HG02588 (cell line): ENCODE measurements around the gene IL25.
"Not testable (repeated sequence)": the region's sequence is repeated elsewhere in the genome, so short reads cannot be mapped to it uniquely, and the experiment has no call there.

Experiments used
- ATAC-seq: cut with Tn5 transposase; IDR thresholded peaks from one replicate; pipeline ENCODE4 v1.9.1; 2021; ENCODE audit warnings: mild to moderate bottlenecking, moderate library complexity; ENCODE audit not compliant: unreplicated experiment

The IL25 gene

DNA sequence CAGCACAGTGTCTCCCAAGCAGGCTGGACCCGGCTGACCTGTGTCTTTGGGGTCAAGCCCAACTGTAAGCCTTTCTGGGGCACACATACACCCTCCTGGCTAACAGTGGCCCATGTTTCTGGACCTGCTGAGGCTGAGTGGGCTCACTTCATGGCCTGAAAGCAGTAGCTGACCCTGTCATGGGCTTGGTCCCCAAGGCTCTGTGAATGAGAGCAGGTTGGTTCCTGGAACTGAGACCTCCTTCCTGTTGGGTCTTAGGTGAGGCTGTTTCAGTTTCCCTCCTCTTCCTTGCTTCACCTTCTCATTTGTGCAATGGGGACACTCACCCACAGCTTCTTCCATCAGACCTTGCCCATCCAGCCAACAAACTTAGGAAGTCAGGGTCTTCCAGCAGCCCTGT lies 744 bp upstream of the IL25 start:
- ATAC-seq = no peak

DNA sequence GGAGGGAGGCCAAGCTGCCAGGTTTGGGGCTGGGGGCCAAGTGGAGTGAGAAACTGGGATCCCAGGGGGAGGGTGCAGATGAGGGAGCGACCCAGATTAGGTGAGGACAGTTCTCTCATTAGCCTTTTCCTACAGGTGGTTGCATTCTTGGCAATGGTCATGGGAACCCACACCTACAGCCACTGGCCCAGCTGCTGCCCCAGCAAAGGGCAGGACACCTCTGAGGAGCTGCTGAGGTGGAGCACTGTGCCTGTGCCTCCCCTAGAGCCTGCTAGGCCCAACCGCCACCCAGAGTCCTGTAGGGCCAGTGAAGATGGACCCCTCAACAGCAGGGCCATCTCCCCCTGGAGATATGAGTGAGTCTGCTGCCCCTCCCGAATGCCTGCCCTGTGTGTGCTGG lies 432 bp downstream of the IL25 start:
- ATAC-seq = no peak

DNA sequence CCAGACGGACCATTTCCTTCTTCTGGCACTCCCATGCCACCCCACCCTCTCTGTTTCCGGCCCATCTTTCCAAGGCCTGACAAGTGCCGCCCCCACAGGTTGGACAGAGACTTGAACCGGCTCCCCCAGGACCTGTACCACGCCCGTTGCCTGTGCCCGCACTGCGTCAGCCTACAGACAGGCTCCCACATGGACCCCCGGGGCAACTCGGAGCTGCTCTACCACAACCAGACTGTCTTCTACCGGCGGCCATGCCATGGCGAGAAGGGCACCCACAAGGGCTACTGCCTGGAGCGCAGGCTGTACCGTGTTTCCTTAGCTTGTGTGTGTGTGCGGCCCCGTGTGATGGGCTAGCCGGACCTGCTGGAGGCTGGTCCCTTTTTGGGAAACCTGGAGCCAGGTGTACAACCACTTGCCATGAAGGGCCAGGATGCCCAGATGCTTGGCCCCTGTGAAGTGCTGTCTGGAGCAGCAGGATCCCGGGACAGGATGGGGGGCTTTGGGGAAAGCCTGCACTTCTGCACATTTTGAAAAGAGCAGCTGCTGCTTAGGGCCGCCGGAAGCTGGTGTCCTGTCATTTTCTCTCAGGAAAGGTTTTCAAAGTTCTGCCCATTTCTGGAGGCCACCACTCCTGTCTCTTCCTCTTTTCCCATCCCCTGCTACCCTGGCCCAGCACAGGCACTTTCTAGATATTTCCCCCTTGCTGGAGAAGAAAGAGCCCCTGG lies 3.1 kb downstream of the IL25 start:
- ATAC-seq = no peak

DNA sequence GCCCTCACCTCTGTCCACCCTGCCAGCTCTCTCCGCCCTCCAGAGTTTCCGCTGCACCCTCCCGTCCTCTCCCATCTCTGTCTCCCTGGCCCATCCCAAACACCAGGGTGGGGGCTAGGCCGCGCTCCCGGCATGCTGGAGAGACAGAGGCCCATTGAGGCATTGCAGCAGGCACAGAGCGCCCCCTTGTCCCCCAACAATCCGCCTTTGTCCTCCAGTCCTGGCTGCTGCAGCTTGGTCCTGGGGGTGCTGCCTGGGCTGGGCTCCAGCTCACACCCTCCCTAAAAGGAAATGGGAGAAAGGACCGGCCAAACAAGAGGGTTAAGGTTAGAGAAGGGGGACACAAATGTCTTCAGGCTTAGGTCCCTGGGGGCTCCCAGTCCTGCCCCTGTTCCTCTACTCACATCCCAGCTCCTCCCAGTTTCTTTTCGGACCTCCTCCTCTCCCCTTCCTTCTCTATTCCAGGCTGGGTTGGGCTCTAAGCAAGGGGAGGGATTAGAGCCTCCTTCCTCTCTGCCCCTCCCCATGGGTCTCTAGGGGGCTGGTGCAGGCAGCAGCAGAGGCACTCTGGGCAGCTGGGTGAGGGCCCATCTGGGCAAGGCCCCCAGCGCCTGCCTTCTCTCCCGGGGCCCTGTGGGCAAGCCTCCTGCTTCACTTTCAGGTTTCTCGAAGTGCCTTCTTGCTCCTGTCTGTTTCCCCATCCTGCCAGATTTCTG lies 4.0 kb downstream of the IL25 start, which contains the start of gene CMTM5:
Gene CMTM5 (plus strand): TSS at position 565 of the 716 bp plus-strand sequence. CDS start 206 bp downstream, outside the sequence.
- no peak for ATAC-seq

DNA sequence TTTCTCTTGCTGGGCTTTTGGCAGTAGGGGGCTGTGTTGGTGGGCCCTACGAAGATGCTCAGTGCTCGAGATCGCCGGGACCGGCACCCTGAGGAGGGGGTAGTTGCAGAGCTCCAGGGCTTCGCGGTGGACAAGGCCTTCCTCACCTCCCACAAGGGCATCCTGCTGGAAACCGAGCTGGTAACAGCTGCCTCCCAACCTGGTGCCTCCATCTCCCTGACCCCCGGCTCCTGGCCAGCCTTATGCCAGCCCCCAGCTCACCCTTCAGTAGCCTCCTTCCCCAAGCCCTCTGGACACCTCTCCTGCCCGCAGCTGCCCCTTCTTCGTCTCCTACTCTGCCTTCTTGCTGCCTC lies 4.6 kb downstream of the IL25 start:
- no peak for ATAC-seq

DNA sequence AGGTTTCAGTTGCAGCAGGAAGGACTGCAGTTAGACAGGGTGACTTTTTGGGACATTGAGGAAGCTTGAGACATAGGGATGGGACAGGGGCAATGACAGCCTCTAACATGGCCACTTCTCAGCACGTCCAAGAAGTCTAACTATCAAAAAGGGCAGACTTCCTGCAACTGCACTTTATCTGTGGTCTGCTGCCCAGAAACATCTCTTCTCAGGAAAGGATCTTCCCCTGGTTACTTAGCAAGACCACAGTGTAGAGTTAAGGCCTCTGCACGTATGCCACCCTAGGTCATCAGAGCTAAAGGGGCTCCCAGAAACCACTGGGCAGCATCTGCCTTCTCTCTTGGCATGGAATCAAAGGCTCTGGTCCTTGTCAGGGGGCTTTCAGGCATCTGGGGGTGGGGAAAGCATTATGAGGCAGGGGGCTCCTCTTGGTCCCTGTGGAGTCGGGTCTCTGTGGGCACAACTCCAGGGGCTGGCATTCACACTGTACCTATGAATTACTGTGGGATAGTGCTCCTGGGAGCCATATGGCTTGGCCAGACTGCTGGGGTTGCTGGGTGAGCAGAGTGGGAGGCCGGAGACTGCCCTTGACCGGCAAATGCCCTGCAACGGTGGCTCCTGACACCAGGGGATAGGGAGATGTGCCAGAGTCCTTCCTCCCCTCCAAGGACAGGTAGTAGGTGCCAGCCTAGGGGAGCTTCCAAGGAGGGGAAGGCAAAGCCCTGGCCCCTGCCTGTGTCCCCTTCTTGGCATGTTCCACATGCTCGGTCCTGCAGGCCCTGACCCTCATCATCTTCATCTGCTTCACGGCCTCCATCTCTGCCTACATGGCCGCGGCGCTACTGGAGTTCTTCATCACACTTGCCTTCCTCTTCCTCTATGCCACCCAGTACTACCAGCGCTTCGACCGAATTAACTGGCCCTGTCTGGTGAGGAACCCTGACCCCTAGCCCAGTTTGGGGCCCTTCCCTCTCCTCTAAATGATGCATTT lies 5.3 kb downstream of the IL25 start:
- no peak for ATAC-seq

DNA sequence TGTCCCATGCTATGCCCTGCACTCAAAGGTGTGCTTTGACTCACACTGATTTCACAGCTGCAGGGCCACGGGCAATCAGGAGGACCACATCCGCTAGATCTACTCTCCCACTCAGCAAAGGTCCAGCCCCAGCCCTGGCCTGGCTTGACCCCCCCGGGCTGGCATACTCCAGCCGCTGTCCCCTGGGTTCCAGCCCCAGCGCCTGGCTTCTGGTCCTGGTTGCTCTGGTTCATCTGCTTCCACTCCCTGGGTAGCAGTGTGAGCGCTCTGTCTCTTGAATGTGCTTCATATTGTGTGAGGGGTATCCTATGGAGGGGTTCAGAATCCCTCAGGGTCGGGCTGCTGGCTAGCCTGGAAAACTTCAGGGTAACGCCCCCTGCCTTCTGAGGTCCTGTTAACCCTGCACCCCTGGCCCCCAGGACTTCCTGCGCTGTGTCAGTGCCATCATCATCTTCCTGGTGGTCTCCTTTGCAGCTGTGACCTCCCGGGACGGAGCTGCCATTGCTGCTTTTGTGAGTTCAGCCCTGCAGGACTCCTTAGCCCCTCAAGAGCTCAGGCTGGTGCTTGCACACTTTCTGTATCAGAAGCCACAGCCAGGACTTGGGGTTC lies 6.1 kb downstream of the IL25 start:
- ATAC-seq = no peak

DNA sequence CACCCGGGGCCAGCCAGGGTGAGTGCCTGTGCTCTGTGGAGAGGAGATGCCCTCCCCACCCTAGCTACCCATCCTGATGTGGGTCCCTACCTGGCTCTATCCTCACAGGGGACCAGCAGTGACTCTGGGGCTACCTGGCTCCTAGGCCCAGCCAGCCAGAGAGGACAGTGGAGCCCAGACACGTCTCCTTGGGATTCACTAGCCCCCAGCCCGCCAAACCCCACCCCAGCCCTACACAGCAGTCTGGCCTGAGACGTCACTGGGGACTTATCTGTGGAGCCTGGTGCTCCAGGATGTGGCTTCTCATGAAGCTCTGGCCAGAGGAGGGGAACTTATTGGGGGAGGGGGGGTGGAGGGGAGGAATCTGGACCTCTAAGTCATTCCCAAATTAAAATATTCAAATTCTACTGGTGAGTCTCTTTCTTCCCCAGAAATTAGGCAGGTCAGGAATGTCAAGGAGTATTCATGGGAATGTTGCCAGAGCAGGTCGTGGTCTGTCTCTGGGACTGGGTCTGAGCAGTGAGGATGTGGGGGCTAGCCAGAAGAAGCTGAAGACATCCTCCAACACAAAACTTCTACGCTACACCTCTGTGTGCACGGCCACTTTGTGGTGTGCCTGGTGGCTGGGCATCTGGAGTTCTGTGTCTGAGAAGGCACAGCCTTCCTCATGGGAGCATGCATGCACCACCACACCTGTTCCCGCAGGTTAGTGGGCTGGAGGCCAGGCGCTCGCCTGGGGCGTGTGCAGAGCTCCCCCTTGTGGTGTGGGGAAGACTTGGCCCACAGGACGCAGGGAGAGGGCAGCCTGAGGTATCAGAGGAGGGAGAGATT lies 7.0 kb downstream of the IL25 start:
- no peak for ATAC-seq

DNA sequence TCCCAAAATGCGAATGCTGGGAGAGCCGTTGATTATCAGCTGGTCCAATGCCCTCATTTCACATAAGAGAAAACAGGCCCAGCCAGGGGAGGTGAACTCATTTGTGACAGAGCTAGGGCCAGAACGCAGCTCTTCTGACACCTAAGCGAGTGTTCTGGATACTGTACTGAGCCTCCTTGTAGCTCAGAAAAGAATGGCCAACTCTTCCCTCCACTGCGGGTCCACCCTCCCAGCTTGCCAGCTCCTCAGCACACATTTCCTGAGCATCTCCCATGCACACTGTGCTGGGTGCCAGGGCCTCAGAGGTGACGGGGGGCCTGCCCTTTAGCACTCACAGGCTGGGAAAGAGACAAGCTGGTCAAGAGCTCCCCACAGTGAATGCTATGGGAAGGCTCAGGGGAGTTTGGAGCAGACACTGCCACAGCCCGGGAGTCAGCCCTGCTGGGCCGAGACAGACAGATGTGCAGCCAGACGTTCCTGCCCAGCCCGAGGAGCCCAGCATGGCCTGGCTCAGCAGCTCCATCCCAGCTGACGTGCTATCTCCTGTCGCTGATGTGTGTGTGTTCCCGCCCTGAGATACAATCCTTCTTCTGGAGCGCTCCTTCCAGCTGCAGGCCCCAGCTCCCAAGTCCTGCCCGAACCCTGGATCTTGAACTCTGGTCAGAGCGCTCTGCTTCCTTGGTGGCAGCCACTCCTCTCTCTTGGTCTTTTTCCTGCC lies 7.7 kb downstream of the IL25 start:
- no peak for ATAC-seq

DNA sequence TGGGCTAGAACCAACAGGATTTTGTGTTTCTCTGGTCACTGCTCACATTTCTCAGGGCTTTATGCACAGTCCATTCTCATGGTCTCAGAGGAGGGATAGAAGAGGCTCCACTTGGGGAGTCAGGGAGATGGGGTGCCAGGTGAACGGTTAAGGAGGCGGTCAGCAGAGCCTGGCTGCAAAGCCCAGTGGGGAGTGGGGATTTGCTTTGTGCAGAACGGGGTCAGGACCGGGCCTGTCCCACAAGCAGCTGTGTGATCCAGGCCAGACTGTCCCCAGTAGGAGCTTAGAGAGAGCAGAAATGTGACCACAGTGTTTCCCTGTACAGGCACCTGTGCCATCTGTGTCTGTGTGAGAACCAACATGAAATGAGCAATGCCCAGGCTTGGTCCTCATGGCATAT lies 8.4 kb downstream of the IL25 start:
- no peak for ATAC-seq

DNA sequence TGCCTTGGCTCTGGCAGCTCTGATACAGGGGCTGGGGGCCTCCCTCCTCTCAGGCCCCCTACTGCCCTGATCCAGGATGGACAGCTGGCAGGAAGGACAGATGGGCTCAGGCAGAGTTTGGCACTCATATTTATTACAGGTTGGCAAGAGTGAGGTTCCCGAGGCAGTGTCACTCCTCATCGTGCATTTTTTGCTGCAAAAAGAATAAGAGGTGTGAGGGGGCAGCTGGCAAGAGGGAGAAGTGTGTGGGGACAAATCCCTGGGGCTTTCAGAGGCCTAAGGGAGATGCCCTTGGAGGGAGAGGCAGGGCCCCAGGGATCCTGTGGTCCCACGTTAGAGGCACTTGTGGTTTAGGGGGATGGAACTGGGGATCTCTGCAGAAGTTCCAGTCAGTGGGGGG lies 9.3 kb downstream of the IL25 start:
- no peak for ATAC-seq

DNA sequence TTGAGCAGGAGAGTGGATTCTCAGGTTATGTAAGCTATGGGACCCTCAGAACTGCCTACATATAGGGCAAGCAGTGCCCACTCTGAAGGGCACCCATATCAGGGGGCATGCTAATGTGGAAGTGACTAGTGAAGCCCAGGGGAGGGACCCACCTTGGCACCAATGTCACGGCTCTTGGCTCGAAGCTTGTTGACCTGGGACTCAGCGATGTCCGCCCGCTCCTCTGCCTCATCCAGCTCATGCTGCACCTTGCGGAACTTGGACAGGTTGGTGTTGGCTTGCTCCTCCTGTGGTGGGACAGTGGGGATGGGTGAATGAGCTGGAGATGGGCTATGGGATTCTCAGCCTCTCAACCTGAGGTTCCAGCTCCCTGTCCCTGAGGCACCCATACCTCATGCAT lies 9.7 kb downstream of the IL25 start:
- no peak for ATAC-seq

DNA sequence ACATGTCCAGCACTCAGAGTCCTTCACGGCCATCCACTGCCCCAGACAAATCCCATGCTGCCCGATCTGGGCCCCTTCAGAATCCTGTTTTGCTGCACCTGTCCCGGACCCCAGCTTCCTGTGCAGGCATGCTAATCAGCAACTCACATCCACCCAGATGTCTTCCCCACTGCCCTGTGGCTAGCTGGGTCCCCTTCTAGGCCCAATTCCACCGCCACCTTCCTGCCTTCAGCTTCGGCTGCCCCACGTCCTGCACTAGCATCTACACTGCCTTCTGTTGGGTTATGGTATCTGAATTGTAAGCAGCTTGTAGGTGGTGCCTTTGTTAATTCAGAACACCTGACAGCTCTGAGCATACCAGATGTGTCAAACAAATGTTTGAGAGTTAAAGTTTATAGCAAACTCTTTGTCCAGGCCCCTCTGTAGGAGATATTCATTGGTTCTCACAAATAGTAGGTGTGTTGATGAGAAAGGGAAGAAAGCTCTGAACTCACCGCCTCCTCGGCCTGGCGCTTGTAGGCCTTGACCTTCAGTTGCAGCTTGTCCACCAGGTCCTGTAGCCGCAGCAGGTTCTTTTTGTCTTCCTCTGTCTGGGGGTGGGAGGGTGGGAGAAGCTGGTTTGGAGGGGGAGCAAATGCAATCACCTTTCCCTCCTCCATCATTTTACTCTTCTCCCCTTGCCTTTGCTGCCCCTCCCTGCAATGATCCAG lies 10.3 kb downstream of the IL25 start:
- ATAC-seq = no peak

DNA sequence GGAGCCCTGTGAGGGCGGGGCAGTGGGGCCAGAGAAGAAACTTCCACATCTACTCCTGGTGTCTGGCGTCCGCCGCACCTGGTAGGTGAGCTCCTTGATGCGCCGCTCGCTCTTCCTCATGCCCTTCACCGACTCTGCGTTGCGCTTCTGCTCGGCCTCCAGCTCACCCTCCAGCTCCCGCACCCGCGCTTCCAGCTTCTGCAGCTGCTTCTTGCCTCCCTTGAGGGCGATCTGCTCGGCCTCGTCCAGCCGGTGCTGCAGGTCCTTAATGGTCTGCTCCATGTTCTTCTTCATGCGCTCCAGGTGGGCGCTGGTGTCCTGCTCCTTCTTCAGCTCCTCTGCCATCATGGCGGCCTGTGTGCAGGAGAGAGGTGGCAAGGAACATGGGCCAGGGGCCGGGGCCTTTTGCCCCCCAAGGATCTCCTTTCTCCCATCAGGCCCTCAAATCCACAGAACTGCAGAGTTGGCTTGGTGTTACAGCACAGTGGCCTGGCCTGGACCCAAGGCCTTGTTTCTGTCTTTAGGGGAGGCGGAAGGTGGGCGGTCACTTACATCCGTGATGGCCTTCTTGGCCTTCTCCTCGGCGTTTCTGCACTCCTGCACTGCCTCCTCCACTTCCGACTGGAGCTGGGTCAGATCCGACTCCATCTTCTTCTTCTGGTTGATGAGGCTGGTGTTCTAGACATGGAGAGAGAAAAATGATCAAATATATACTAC lies 11.9 kb downstream of the IL25 start:
- ATAC-seq = no peak

DNA sequence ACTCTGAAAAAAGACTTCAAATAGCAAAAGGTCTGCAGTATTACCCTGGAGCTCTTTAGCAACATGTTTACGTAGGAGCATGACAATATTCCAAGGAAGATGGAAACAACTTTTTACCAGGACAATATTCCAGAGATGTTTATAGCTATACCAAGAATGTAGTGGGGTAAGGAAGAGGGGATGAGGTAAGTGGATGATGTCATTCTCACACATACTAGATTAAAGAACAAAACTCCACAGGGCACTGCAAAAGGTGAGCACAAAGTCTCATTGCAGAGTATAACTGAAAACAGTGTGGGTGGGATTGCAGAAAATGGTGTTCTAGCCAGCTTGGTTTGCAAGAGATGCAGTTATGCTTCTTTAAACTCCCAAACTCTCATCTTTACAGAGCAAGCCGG lies 12.6 kb downstream of the IL25 start:
- no peak for ATAC-seq

DNA sequence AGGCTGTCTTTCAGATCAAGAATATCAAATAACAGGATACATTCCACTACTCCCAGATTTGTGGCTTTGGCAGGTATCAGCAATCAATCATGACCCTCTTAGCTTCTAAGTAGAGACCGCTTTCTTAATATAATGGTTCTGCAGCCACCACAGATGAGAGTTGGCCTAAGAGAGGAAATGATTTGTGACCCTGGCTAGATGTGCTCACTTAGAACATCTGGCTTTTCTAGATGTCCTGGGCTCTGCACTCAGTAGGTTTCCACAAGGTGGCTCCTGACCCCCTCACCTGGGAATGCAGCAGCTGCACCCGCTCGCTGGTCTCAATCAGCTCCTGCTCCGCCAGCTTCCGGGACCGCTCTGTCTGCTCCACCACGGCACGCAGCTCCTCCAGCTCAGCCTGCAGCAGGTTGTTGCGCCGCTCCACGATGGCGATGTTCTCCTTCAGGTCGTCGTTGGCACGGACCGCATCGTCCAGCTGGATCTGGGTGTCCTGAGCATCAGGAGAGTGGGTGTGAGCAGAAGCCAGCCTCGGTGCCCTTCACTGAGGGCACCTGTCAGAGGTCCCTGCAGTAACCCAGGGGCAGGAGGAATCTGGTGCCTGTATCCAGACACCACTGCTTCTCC lies 13.1 kb downstream of the IL25 start:
- no peak for ATAC-seq

DNA sequence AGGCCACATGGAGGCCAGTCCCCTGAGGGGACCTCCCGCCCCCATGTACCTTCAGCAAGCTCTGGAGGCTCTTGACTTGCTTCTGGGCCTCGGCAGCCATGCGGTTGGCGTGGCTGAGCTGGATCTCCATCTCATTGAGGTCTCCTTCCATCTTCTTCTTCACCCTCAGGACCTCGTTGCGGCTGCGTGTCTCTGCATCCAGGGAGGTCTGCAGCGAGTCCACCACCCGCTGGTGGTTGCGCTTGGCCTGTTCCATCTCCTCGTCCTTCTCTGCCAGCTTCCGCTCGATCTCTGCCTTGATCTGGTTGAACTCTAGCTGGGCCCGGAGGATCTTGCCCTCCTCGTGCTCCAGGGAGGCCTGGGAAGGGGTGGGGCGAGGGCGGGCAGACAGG lies 13.7 kb downstream of the IL25 start:
- ATAC-seq = not testable (repeated sequence)

DNA sequence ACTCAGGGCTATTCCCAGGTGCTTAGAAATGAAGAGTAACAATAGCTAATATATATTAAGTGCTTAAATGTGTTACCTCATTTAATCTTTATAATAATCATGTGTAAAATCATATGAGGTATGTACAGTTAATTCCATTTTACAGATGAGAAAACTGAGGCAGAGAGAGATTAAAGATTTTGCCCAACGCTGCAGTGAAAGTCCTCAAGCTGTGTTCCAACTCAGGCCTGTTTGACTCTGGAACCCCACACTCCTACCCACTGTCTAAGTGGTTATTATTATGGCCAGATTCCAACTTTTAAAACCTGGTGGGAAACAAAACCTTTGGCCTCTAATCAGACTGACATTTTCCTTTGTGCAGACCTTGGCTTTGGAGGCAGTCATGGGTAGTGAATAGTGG lies 14.4 kb downstream of the IL25 start:
- no peak for ATAC-seq
